ENCODE results near the gene NOD2.

Gene NOD2

DNA sequence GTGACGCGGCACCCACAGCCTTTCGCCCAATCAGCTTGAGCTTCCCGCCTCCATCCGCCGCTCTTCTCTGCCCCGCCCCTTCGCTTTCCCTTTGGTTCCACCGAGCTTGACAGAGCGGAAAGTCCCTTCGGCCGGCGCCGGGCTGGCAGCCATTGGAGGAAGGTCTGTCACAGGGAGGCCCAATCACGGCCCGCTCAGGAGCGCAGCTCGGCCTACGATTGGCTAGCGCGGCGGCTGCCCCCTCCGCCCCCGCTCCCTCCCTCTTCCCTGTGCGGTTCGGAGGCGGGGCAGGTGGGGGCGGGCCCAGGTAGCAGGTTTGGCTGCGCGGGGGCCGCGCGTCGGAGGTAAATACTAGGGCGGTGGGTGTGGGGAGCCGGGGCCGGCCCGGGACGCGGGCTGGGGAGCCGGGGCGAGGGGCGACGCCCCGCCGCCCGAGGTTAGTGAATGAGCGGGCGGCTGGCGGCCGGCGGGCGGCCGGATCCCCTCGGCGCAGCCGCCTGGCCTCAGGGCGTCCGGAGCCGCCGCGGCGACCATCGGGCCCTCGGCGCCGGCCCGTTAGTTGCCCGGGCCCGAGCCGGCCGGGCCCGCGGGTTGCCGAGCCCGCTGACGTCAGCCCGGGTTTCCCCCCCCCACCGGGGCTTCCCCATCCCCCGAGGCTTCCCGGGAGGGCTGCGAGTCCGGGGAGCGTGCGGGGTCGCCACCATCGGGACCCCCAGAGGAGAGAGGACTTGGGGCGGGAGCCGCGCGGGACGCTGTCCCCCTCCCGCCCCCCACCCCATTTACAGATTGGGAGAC is 48.6 kb downstream of the NOD2 start, which contains the start of gene CYLD:
CYLD (plus strand) TSS at position 306 of the 795 bp plus-strand sequence. CDS start 7,613 bp downstream, outside the sequence.
- Histone ChIP-seq H3K27me3 (ENCODE audit: insufficient read depth, low read length) (no peaks in the 10 kb centered on the region), H3K27ac (ENCODE audit: low read length) (no peak within 1 kb of the TSS), H3K4me1 (ENCODE audit: insufficient read depth, low read length) (peaks cover 25% of the 10 kb centered on the region), H3K9ac (ENCODE audit: low read depth, low read length) (peak within 1 kb of the TSS; percentile 66; the same call in 1 of the 2 replicates), H3K9me3 (ENCODE audit: insufficient read depth, low read depth, low read length) (no peaks in the 10 kb centered on the region), H3K36me3 (ENCODE audit: insufficient read depth, low read depth, low read length) (no peaks in the 10 kb centered on the region), H3K4me3 (ENCODE audit: low read length) (peak within 1 kb of the TSS; percentile 82)

DNA sequence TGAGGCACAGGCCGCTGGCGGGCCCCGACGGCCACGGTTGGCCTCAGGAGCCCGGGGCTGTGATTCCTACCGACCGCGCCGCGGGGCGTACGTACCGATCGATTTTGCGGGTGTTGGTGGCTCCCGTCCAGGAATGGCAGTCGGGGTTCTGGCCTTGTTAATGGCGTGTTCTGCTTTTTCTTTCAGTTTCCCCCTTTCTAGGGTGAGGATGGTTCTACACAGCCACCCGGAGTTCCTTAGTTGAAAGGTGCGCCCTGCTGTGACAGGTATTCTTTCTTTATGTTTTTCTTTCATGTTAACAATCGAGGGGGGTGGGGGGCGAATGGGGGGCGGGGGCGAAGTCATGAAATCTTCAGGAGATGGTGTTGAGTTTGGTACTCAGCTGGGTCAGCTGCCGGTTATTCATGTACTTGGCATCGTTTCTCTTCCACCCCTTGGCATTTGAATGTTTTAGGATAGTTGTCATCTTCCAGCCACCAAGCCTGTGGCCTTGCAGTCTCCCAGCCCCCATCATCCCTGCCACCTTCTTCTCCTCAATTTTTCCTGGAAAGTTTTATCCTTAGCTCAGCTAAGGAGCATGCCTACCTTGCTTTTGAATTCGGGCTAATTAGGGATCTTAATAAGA is 49.3 kb downstream of the NOD2 start:
- Histone ChIP-seq H3K27me3 (ENCODE audit: insufficient read depth, low read length) (no peaks in the 10 kb centered on the region), H3K27ac (ENCODE audit: low read length) (no peak overlapping the region), H3K9ac (ENCODE audit: low read depth, low read length) (peak overlapping the region; percentile 66; the same call in 1 of the 2 replicates), H3K4me3 (ENCODE audit: low read length) (peak overlapping the region; percentile 82), H3K4me1 (ENCODE audit: insufficient read depth, low read length) (peaks cover 25% of the 10 kb centered on the region), H3K9me3 (ENCODE audit: insufficient read depth, low read depth, low read length) (no peaks in the 10 kb centered on the region), H3K36me3 (ENCODE audit: insufficient read depth, low read depth, low read length) (no peaks in the 10 kb centered on the region)

DNA sequence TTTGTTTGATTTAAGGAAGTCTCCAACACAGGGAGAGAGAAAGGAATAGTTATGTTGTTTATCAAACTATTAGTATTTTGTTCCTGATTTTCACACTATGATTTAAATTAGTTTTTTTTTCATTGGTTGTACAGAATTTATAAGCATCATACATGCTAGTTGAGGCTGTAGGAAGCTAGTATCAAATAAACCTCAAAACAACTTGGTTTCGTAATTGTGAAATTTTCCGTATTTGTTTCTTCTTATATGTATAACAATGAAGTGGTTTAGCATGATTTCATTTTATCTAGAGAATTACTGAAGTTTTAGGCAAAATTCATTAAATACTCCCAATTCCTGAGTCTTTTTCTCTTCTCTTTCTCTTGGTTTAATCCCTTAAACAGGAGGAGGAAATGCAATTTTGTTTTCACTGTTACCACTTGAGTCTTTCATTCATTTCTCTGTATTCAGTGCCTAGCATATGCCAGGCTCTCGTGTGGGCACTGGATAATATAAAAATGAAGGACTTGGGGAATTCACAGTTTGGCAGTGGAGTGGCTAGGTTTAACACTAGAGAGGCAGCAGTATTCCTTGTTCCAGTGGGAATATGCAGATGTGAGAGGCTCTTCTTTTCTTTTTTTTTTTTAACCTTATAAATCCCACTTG is 50.3 kb downstream of the NOD2 start:
- H3K36me3 ChIP-seq (ENCODE audit: insufficient read depth, low read depth, low read length): no peaks in the 10 kb centered on the region

DNA sequence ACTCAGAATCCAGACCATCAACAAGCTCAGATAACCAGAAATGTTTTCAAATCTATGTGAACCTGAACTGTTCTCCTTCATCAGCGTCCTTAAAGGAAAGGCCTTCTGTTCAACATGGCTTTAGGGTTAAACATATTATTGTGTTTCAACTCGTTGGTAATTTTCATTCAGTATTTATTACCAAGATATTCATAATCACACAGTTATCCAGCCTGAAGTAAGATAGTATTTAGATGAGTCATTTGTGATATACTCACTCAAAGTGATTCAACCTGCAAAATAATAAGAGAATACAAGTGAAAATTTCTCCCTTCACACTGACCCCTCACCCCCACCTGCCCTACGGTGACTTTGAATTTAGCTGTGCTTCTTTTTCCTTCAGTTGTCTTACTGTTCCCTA is 51.5 kb downstream of the NOD2 start:
- Histone ChIP-seq H3K4me1 (ENCODE audit: insufficient read depth, low read length) (peaks cover 25% of the 10 kb centered on the region), H3K36me3 (ENCODE audit: insufficient read depth, low read depth, low read length) (no peaks in the 10 kb centered on the region), H3K27me3 (ENCODE audit: insufficient read depth, low read length) (no peaks in the 10 kb centered on the region), H3K4me3 (ENCODE audit: low read length) (peak overlapping the region; percentile 82; the same call in 1 of the 2 replicates), H3K9me3 (ENCODE audit: insufficient read depth, low read depth, low read length) (no peaks in the 10 kb centered on the region), H3K9ac (ENCODE audit: low read depth, low read length) (no peak overlapping the region; the same call in 1 of the 2 replicates), H3K27ac (ENCODE audit: low read length) (no peak overlapping the region)

More for the DNA sequence above, 50.3 kb downstream of the NOD2 start:
- Histone ChIP-seq H3K9ac (ENCODE audit: low read depth, low read length) (peak overlapping the region; percentile 16; the same call in 1 of the 2 replicates), H3K4me1 (ENCODE audit: insufficient read depth, low read length) (peaks cover 25% of the 10 kb centered on the region), H3K4me3 (ENCODE audit: low read length) (peak overlapping the region; percentile 82; the same call in 1 of the 2 replicates), H3K27ac (ENCODE audit: low read length) (no peak overlapping the region), H3K9me3 (ENCODE audit: insufficient read depth, low read depth, low read length) (no peaks in the 10 kb centered on the region), H3K27me3 (ENCODE audit: insufficient read depth, low read length) (no peaks in the 10 kb centered on the region)

DNA sequence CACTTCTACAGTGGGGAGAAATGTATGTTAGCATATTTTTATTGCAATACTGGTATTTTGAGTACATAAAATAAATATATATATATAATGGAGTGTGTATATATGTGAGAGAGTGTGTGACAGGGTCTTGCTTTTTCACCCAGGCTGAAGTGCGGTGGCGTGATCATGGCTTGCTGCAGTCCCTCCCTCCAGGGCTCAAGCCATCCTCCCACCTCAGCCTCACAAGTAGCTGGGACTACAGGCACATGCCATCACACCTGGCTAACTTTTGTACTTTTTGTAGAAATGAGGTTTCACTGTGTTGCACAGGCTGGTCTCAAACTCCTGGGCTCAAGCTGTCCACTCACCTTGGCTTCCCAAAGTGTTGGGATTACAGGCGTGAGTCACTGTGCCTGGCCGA is 52.5 kb downstream of the NOD2 start:
- Histone ChIP-seq H3K4me1 (ENCODE audit: insufficient read depth, low read length) (peaks cover 25% of the 10 kb centered on the region), H3K27ac (ENCODE audit: low read length) (no peak overlapping the region), H3K9me3 (ENCODE audit: insufficient read depth, low read depth, low read length) (no peaks in the 10 kb centered on the region), H3K27me3 (ENCODE audit: insufficient read depth, low read length) (no peaks in the 10 kb centered on the region), H3K36me3 (ENCODE audit: insufficient read depth, low read depth, low read length) (no peaks in the 10 kb centered on the region), H3K9ac (ENCODE audit: low read depth, low read length) (no peak overlapping the region), H3K4me3 (ENCODE audit: low read length) (no peak overlapping the region)

DNA sequence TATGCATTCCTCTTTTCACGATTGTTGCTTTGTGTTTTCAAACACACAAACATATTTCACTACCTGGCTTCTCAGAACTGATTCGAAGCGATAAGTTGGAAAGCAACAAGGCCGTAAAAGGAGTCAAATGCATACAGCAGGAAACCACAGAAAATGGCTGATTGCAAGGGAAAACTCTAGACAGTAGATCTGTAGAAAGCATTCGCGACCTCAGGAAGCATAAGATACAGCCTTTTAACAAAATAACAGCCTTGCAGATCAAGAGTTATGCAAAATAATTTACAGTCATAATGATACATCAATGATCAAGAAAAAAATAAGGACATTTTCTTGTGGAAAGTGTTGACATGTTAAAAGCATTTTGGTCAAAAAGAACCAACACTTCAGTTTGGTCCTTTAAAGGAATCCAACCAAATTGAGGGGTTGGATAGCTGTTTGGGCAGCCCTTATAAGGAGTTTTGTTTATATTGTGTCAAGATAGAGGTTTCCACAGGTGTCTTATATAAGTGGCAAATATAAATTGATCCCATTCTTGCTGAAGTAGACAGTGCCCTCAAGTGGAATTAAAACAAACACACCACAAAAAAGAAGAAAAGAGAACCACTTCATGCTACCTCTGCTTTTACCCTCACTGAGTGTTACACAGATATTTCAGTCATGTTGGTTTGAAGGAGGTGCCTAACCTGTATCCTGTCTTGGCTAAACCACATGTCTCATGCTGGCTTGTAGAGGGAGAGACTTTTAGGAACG is 54.0 kb downstream of the NOD2 start:
- Histone ChIP-seq H3K36me3 (ENCODE audit: insufficient read depth, low read depth, low read length) (no peaks in the 10 kb centered on the region), H3K9ac (ENCODE audit: low read depth, low read length) (no peak overlapping the region), H3K4me1 (ENCODE audit: insufficient read depth, low read length) (peaks cover 25% of the 10 kb centered on the region), H3K4me3 (ENCODE audit: low read length) (no peak overlapping the region), H3K27ac (ENCODE audit: low read length) (no peak overlapping the region), H3K9me3 (ENCODE audit: insufficient read depth, low read depth, low read length) (no peaks in the 10 kb centered on the region), H3K27me3 (ENCODE audit: insufficient read depth, low read length) (no peaks in the 10 kb centered on the region)

DNA sequence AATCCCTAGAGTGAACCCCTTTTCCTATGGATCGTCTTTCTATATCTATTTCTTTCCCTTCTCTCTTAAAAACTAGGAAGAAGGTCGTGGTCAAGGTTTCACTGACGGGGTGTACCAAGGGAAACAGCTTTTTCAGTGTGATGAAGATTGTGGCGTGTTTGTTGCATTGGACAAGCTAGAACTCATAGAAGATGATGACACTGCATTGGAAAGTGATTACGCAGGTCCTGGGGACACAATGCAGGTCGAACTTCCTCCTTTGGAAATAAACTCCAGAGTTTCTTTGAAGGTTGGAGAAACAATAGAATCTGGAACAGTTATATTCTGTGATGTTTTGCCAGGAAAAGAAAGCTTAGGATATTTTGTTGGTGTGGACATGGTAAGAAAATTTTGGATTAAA is 58.1 kb downstream of the NOD2 start:
- Histone ChIP-seq H3K27ac (ENCODE audit: low read length) (no peak overlapping the region), H3K9ac (ENCODE audit: low read depth, low read length) (no peak overlapping the region), H3K27me3 (ENCODE audit: insufficient read depth, low read length) (no peaks in the 10 kb centered on the region), H3K36me3 (ENCODE audit: insufficient read depth, low read depth, low read length) (0 out of 2 replicates have a peak, but pooled peaks cover 4% of the 10 kb centered on the region), H3K4me1 (ENCODE audit: insufficient read depth, low read length) (no peaks in the 10 kb centered on the region), H3K4me3 (ENCODE audit: low read length) (no peak overlapping the region), H3K9me3 (ENCODE audit: insufficient read depth, low read depth, low read length) (no peaks in the 10 kb centered on the region)

DNA sequence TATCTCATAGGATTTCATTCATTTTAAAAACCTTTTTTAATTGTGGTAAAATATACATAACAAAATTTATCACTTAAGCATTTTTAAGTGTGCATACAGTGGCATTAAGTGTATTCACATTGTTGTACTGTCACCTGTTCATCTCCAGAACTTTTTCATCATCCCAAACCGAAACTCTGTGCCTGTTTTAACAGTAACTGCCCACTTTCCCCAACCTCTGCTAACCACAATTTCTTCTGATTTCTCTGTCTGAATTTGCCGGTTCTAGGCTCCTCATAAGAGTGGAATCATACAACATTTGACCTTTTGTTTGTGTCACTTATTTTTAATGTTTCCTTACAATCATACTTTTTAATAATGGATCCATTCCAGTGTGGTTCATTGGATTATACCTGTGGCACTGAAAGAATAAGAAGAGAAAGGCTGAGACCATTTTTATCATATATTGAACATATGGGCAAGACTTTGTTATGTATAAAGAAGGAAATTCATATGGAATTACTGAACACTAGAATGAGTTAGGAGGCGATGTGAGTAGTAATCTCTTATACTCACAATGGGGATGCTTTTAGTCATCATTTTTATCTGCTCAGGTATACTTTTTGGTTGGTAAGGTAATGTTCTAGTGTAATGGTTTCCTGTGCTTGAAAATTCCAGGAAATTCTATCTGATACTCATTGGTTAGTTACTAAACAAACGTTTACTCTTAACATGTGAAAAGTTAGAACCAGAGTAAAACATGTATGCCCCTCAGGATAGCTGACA is 59.2 kb downstream of the NOD2 start:
- no peaks in the 10 kb centered on the region for H3K27me3 ChIP-seq (ENCODE audit: insufficient read depth, low read length)
- 0 out of 2 replicates have a peak, but pooled peaks cover 4% of the 10 kb centered on the region for H3K36me3 ChIP-seq (ENCODE audit: insufficient read depth, low read depth, low read length)
- no peaks in the 10 kb centered on the region for H3K4me1 ChIP-seq (ENCODE audit: insufficient read depth, low read length)
- H3K4me3 ChIP-seq (ENCODE audit: low read length): no peak overlapping the region
- no peak overlapping the region for H3K9ac ChIP-seq (ENCODE audit: low read depth, low read length)
- no peak overlapping the region for H3K27ac ChIP-seq (ENCODE audit: low read length)
- no peaks in the 10 kb centered on the region for H3K9me3 ChIP-seq (ENCODE audit: insufficient read depth, low read depth, low read length)

DNA sequence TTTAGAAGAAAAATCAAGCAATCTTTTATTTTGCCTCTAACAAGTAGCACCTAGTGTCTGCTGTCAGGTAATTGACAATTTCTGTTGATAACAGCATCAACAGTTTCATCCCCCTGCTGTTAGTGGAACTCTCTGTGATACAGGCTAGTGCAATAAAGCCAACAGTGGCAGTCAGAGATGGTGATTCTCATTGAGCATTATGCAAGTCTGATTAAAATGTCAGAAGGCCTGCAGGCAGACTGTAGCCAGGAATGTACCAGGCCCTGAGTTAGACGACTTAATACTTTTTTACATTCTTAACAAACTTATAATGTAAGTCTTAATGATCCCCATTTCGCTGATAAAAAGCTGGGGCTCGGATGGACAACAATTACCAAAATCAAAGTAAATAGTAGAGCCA is 63.1 kb downstream of the NOD2 start:
- Histone ChIP-seq H3K4me3 (ENCODE audit: low read length) (no peak overlapping the region), H3K27me3 (ENCODE audit: insufficient read depth, low read length) (no peaks in the 10 kb centered on the region), H3K27ac (ENCODE audit: low read length) (no peak overlapping the region), H3K9ac (ENCODE audit: low read depth, low read length) (no peak overlapping the region), H3K36me3 (ENCODE audit: insufficient read depth, low read depth, low read length) (0 out of 2 replicates have a peak, but pooled peaks cover 4% of the 10 kb centered on the region), H3K4me1 (ENCODE audit: insufficient read depth, low read length) (no peaks in the 10 kb centered on the region), H3K9me3 (ENCODE audit: insufficient read depth, low read depth, low read length) (no peaks in the 10 kb centered on the region)

DNA sequence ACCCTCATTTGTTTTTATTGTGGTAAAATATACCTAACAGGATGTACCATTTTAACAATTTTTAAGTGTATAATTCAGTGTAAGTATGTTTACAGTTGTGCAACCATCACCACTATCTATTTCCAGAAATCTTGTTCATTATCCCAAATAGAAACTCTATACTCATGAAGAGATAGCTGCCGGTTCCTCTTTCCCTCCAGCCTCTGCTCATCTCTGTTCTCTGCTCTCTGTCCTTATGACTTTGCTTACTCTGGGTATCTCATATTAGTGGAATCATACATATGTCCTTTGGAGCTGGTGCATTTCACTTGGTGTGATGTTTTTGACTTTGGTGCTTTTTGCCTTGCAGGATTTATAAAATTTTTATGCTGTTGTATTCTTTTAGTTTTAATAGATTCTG is 67.9 kb downstream of the NOD2 start:
- Histone ChIP-seq H3K27ac (ENCODE audit: low read length) (no peak overlapping the region), H3K36me3 (ENCODE audit: insufficient read depth, low read depth, low read length) (no peaks in the 10 kb centered on the region), H3K9ac (ENCODE audit: low read depth, low read length) (no peak overlapping the region), H3K4me3 (ENCODE audit: low read length) (no peak overlapping the region), H3K9me3 (ENCODE audit: insufficient read depth, low read depth, low read length) (peaks cover 3% of the 10 kb centered on the region; the same call in 1 of the 2 replicates), H3K4me1 (ENCODE audit: insufficient read depth, low read length) (no peaks in the 10 kb centered on the region), H3K27me3 (ENCODE audit: insufficient read depth, low read length) (no peaks in the 10 kb centered on the region)

Data from iPS-20b (cell line).